Skin of body (tissue), 2 donors: ENCODE data around the gene ZBTB42. TPM values are rescaled to one million over a fixed set of nuclear protein-coding genes. Genes with fewer than 3 reads are reported as not detected.

Experiments
- DNase-seq: peaks from one replicate; lab custom pipeline; 2025; lab: John Stamatoyannopoulos, UW
- total RNA-seq: library from RNA; depleted of rRNA; stranded (reverse); fragments of >200 nt; gene quantifications from one replicate; pipeline ENCODE4 v1.2.3, GENCODE V29; 2014

The ZBTB42 gene
- total RNA-seq, 1 donor from 2014 or later: 2.8 TPM

GRCh38 chr14:104782086-104782807 lies 18.7 kb upstream of the ZBTB42 start:
- no peak for DNase-seq

GRCh38 chr14:104782808-104783139 lies 18.1 kb upstream of the ZBTB42 start:
- DNase-seq: no peak

GRCh38 chr14:104783484-104784217 lies 17.2 kb upstream of the ZBTB42 start:
- no peak for DNase-seq

GRCh38 chr14:104784218-104784568 lies 16.7 kb upstream of the ZBTB42 start:
- DNase-seq: no peak

GRCh38 chr14:104784846-104785707 lies 15.8 kb upstream of the ZBTB42 start:
- DNase-seq: no peak

GRCh38 chr14:104785708-104786080 lies 15.2 kb upstream of the ZBTB42 start:
- no peak for DNase-seq

GRCh38 chr14:104786091-104786586 lies 14.8 kb upstream of the ZBTB42 start:
- DNase-seq: no peak

GRCh38 chr14:104786726-104787675 lies 13.9 kb upstream of the ZBTB42 start:
- DNase-seq: no peak

GRCh38 chr14:104787736-104788135 lies 13.2 kb upstream of the ZBTB42 start:
- DNase-seq: no peak

GRCh38 chr14:104788161-104788818 lies 12.6 kb upstream of the ZBTB42 start:
- DNase-seq: no peak

GRCh38 chr14:104788873-104789663 lies 11.8 kb upstream of the ZBTB42 start:
- no peak for DNase-seq

- no peak for DNase-seq
These were observed 10.9 kb upstream of the ZBTB42 start for GRCh38 chr14:104789752-104790743.

GRCh38 chr14:104791425-104791824 lies 9.5 kb upstream of the ZBTB42 start:
- DNase-seq: no peak

- DNase-seq: no peak
These were observed 8.6 kb upstream of the ZBTB42 start for GRCh38 chr14:104792101-104792884.

- DNase-seq: no peak
These were observed 7.8 kb upstream of the ZBTB42 start for GRCh38 chr14:104792945-104793702.

GRCh38 chr14:104793703-104793959 lies 7.3 kb upstream of the ZBTB42 start:
- DNase-seq: no peak

GRCh38 chr14:104794099-104794498 lies 6.8 kb upstream of the ZBTB42 start:
- DNase-seq: peak; percentile 13
